ENCODE data around the gene CRYBG1. TPM values are rescaled to one million over a fixed set of nuclear protein-coding genes. Genes with fewer than 3 reads are reported as not detected.

The CRYBG1 gene
- total RNA-seq, 2 donors from 2014 or later, result 2.5 to 2.7 TPM

- H3K27ac ChIP-seq (ENCODE audit: low read depth, low read length), result no peak overlapping the region
- no peak overlapping the region for H3K9ac ChIP-seq (ENCODE audit: extremely low read depth, low read length, poor library complexity, severe bottlenecking)
- Mint-ChIP-seq H3K4me3 (no peak overlapping the region), H3K4me1 (peaks cover 2% of the 10 kb centered on the region), H3K36me3 (ENCODE audit: low read depth) (no peaks in the 10 kb centered on the region), H3K9me3 (no peaks in the 10 kb centered on the region), H3K27me3 (ENCODE audit: insufficient read depth) (no peaks in the 10 kb centered on the region), H3K27ac (no peak overlapping the region)
- DNase-seq, result no peak
- no peaks in the 10 kb centered on the region for H3K4me1 ChIP-seq (ENCODE audit: control insufficient read depth, insufficient read depth, low read length)
- no peaks in the 10 kb centered on the region for H3K9me3 ChIP-seq (ENCODE audit: control insufficient read depth, low read length)
- TF ChIP-seq, protein P1, sequence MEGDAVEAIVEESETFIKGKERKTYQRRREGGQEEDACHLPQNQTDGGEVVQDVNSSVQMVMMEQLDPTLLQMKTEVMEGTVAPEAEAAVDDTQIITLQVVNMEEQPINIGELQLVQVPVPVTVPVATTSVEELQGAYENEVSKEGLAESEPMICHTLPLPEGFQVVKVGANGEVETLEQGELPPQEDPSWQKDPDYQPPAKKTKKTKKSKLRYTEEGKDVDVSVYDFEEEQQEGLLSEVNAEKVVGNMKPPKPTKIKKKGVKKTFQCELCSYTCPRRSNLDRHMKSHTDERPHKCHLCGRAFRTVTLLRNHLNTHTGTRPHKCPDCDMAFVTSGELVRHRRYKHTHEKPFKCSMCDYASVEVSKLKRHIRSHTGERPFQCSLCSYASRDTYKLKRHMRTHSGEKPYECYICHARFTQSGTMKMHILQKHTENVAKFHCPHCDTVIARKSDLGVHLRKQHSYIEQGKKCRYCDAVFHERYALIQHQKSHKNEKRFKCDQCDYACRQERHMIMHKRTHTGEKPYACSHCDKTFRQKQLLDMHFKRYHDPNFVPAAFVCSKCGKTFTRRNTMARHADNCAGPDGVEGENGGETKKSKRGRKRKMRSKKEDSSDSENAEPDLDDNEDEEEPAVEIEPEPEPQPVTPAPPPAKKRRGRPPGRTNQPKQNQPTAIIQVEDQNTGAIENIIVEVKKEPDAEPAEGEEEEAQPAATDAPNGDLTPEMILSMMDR (conservative IDR thresholded peaks at IDR 0.05), result no peak
- 100% methylated on average over 1 of the region's 1 CpG for WGBS, 2 experiments (ENCODE audit: insufficient coverage in 1 of 2, insufficient read length in 1 of 2)
- H3K4me3 ChIP-seq (ENCODE audit: low read length), result no peak overlapping the region
- H3K36me3 ChIP-seq (ENCODE audit: control insufficient read depth, insufficient read depth, low read length), result no peaks in the 10 kb centered on the region
- H3K27me3 ChIP-seq (ENCODE audit: control insufficient read depth, insufficient read depth, low read length, poor library complexity, severe bottlenecking), result no peaks in the 10 kb centered on the region
Observed at GRCh38 chr6:106530026-106530425, 169.5 kb downstream of the CRYBG1 start.

DNA sequence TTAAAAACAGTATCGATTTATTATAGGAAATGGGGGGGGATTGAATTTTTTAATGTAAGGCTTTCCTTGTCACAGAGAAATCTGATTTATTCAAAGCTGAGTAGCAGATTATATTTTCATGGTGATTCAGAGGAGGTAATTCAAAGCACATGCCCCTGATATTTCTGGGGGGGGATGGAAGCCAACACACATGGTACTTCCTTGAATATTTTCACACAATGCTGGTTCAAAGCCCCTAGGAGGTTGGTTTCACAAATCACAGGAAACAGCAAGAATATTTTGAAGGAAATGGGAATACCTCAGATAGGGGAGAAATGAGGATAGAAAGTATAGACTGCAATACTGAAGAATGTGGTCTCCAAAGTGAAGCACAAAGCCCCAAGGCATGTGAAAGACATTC lies 170.0 kb downstream of the CRYBG1 start:
- no peak overlapping the region for H3K4me3 Mint-ChIP-seq
- Histone ChIP-seq H3K4me1 (ENCODE audit: control insufficient read depth, insufficient read depth, low read length) (no peaks in the 10 kb centered on the region), H3K4me3 (ENCODE audit: low read length) (no peak overlapping the region), H3K9me3 (ENCODE audit: control insufficient read depth, low read length) (no peaks in the 10 kb centered on the region), H3K9ac (ENCODE audit: extremely low read depth, low read length, poor library complexity, severe bottlenecking) (no peak overlapping the region), H3K27ac (ENCODE audit: low read depth, low read length) (no peak overlapping the region), H3K36me3 (ENCODE audit: control insufficient read depth, insufficient read depth, low read length) (no peaks in the 10 kb centered on the region), H3K27me3 (ENCODE audit: control insufficient read depth, insufficient read depth, low read length, poor library complexity, severe bottlenecking) (no peaks in the 10 kb centered on the region)
- no peak overlapping the region for H3K27ac Mint-ChIP-seq
- TF ChIP-seq, protein P1 (conservative IDR thresholded peaks at IDR 0.05), result no peak
- H3K27me3 Mint-ChIP-seq (ENCODE audit: insufficient read depth), result no peaks in the 10 kb centered on the region
- H3K9me3 Mint-ChIP-seq, result no peaks in the 10 kb centered on the region
- no peak for DNase-seq
- WGBS, 2 experiments (ENCODE audit: insufficient coverage in 1 of 2, insufficient read length in 1 of 2), result 87% methylated on average over 1 of the region's 1 CpG; no CpG with 5 or more reads in 1 of the 2 experiments
- H3K4me1 Mint-ChIP-seq, result peaks cover 2% of the 10 kb centered on the region
- no peaks in the 10 kb centered on the region for H3K36me3 Mint-ChIP-seq (ENCODE audit: low read depth)

- Mint-ChIP-seq H3K9me3 (no peaks in the 10 kb centered on the region), H3K27me3 (ENCODE audit: insufficient read depth) (no peaks in the 10 kb centered on the region), H3K36me3 (ENCODE audit: low read depth) (no peaks in the 10 kb centered on the region), H3K4me3 (no peak overlapping the region), H3K27ac (no peak overlapping the region), H3K4me1 (peaks cover 2% of the 10 kb centered on the region)
- TF ChIP-seq, protein P1 (conservative IDR thresholded peaks at IDR 0.05), result no peak
- Histone ChIP-seq H3K27ac (ENCODE audit: low read depth, low read length) (no peak overlapping the region), H3K9me3 (ENCODE audit: control insufficient read depth, low read length) (no peaks in the 10 kb centered on the region), H3K9ac (ENCODE audit: extremely low read depth, low read length, poor library complexity, severe bottlenecking) (no peak overlapping the region), H3K27me3 (ENCODE audit: control insufficient read depth, insufficient read depth, low read length, poor library complexity, severe bottlenecking) (no peaks in the 10 kb centered on the region), H3K4me3 (ENCODE audit: low read length) (no peak overlapping the region), H3K4me1 (ENCODE audit: control insufficient read depth, insufficient read depth, low read length) (no peaks in the 10 kb centered on the region), H3K36me3 (ENCODE audit: control insufficient read depth, insufficient read depth, low read length) (no peaks in the 10 kb centered on the region)
- 44 to 45% methylated on average over 4 of the region's 5 CpGs for WGBS, 2 experiments (ENCODE audit: insufficient coverage in 1 of 2, insufficient read length in 1 of 2)
- DNase-seq, result no peak
Observed at GRCh38 chr6:106533054-106533453, 172.5 kb downstream of the CRYBG1 start.

All from endodermal cell (in vitro differentiated cells).